ENCODE measurements around the gene MYO3B.

Gene MYO3B

DNA sequence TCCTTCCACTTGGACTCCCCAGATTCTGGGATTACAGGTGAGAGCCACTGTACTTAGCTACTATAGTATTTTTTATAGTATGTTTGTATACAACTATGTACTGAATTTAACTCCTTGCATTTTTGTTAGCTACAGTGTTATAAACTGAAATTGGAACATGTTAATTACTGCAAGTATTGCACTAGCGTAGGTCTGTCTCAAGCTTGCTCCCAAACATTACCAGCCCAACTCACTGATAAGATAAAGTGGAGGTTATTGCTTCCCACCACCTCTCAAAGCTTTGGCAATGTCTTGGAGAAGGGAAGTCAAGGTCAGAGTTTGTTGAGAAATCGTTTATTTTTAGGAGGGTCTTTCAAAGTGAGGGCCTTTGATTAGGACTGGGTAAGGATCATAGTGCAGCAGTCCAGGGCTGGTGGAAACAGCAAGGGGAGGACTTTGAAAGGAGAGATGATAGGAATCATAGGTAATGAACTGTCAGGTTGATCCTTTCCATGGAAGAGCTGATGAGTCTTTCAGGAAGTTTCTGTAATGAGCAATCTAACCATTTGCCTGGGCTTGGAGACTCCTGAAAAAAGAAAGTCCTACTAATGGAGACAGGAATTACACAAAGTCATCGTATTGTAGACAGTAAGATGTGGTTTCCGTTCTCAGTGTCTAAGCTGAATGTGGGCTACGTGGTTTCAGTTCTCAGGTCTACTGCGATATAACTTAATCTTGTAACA is 257.1 kb downstream of the MYO3B start:
- no peak for DNase-seq (ENCODE audit: low read depth)
- TF ChIP-seq, protein P1, sequence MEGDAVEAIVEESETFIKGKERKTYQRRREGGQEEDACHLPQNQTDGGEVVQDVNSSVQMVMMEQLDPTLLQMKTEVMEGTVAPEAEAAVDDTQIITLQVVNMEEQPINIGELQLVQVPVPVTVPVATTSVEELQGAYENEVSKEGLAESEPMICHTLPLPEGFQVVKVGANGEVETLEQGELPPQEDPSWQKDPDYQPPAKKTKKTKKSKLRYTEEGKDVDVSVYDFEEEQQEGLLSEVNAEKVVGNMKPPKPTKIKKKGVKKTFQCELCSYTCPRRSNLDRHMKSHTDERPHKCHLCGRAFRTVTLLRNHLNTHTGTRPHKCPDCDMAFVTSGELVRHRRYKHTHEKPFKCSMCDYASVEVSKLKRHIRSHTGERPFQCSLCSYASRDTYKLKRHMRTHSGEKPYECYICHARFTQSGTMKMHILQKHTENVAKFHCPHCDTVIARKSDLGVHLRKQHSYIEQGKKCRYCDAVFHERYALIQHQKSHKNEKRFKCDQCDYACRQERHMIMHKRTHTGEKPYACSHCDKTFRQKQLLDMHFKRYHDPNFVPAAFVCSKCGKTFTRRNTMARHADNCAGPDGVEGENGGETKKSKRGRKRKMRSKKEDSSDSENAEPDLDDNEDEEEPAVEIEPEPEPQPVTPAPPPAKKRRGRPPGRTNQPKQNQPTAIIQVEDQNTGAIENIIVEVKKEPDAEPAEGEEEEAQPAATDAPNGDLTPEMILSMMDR (IDR thresholded peaks at IDR 0.05; ENCODE audit: low read length, missing control alignments): no peak
- no peak overlapping the region for H3K4me3 ChIP-seq (replicated peaks; ENCODE audit: low read depth, low read length)

DNA sequence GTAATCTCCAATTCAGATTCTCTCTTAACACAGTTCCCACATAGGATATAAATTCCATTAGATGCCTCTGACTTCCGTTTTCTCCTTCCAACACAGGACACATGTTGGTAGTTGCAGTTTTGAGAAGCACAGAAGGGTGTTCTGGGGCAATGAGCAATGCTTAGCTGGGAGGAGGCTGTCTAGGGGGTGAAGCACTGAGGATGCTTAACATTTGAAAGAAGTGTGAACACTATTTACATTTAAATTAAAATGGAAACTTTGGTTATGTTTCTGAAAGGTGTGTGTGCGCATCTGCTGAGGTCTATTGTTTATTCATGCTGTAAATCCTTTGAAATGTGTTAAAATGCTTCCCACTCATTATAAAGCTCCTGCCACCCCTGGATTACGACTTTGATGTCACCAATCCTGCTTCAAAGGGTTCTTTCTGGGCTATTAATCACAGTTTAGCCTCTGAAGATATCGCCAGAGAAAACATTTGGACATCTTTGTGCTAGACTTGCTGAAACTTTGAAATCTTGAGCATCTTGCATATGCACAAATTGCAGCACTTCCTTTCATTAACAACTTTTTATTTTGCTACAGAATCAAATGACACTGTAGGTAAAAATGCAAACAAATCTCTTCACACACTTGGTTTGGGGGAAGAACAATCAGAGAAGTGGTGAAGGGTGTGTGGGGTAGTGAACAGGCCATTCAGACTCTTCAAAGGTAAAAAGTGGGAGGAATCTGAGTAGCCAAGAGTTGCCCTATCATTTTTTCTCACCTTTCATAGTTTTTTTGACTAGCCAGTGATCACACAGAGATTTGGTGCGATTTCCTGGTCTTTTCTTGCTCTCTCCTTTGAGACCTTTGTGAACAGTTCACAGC is 258.4 kb downstream of the MYO3B start:
- no peak overlapping the region for H3K4me3 ChIP-seq (replicated peaks; ENCODE audit: low read depth, low read length)
- DNase-seq (ENCODE audit: low read depth): no peak
- TF ChIP-seq, protein P1 (IDR thresholded peaks at IDR 0.05; ENCODE audit: low read length, missing control alignments): no peak

DNA sequence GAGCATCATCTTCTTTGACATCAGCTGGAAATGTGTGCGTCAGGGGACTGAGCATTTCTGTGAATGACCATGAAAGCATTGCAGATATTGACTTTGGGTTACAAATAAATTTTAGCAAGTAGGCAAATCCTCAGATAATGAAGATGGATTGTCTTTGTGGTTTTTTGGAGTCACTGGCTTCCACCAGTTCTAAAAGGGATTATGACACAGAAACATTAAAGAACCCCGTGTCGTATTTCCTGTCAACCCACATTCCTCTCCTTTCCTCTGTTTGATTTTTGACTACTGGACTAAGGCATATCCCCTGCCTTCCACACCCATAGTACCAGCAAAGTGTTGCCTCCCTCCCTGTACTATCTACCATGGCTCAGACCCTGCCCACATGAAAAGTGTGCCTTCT is 268.1 kb downstream of the MYO3B start:
- TF ChIP-seq, protein P1 (IDR thresholded peaks at IDR 0.05; ENCODE audit: low read length, missing control alignments): no peak
- H3K4me3 ChIP-seq (replicated peaks; ENCODE audit: low read depth, low read length): no peak overlapping the region
- DNase-seq (ENCODE audit: low read depth): no peak

DNA sequence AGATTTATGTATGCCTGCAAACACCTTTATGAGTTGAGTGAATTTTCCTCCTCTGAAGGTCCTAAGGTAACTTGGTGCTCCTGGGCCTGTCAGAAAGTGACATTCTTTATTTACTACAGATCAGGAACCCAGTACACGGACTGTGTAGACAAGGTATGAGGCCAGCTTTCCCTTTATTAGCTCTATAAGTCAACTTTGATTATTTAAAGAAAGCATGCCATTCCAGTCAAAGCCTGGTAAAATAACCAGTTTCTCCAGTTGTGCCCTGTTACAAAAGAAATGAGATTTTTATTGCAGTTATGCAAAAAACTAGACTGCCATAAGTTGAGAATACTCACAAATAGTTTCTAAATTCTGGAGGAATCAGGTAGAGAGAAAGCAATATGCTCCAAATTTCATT is 271.1 kb downstream of the MYO3B start:
- TF ChIP-seq, protein P1 (IDR thresholded peaks at IDR 0.05; ENCODE audit: low read length, missing control alignments): no peak
- DNase-seq (ENCODE audit: low read depth): no peak

DNA sequence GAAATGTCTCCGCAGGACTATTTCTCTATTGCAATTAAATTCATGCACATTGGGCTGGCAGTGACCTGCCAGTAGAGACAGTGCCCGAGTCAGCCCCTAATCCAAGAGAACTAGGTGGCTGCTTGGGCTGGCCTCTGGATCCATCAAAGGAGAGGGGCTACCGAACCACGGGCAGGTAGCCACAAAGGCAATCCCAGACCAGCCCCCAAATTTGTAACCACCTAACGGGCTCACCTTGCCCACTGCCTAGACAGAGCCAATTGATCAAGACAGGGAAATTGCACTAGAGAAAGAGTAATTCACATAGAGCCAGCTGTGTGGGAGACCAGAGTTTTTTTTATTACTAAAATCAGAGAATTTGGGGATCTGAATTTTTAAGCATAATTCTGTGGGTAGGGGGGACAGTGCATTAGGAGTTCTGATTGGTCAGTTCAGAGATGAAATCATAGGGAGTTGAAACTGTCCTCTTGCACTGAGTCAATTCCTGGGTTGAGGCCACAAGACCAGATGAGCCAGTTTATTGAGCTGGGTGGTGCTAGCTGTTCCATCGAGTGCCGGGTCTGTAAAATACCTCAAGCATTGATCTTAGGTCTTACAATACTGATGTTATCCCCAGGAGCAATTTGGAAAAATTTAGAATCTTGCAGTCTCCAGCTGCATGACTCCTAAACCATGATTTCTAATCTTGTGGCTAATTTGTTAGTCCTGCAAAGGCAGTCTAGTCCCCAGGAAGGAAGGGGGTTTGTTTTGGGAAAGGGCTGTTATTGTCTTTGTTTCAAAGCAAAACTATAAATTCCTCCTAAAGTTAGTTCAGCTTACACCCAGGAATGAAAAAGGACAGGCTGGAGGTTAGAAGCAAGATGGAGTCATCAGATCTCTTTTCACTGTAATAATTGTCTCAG is 276.8 kb downstream of the MYO3B start:
- TF ChIP-seq, protein P1 (IDR thresholded peaks at IDR 0.05; ENCODE audit: low read length, missing control alignments): no peak
- no peak for DNase-seq (ENCODE audit: low read depth)
- H3K4me3 ChIP-seq (replicated peaks; ENCODE audit: low read depth, low read length): no peak overlapping the region

More for the DNA sequence above, 271.1 kb downstream of the MYO3B start:
- no peak overlapping the region for H3K4me3 ChIP-seq (replicated peaks; ENCODE audit: low read depth, low read length)

DNA sequence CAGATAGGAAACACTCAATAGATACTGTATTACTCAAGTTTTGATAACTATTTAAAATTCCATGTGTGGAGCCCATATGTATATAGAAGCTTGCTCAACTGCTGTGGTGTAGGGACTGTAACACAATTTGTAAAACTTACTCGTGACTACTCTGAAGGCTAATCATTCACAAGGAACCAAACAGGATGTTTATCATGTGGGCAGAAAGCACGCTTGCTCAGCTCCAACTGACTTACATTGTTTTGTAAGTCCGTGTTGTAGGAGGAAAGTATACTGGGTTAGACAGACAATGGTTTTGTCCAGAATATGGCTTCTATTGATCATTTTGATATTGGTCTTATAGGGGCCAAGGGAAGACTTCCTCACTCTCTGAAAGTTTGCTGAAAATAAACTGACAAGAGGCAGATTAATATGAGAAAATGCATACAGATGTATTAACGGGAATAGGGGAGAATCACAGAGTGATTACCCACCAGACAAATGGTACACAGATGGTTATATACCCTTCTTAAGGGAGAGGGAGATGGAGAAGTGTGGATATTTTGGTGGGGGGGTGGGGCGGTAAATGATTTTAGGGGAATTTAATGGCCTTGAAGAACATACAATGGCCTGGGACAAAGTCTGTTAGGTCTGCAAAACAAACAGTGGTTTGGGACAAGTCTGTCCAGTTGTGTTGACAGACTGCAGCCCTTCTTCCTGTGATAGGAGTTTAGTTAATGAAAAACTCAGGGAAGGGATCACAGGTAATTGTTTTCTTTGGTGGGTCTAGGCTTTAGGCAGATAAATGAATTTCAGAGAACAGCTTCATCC is 277.9 kb downstream of the MYO3B start:
- no peak for DNase-seq (ENCODE audit: low read depth)
- H3K4me3 ChIP-seq (replicated peaks; ENCODE audit: low read depth, low read length): no peak overlapping the region
- TF ChIP-seq, protein P1 (IDR thresholded peaks at IDR 0.05; ENCODE audit: low read length, missing control alignments): no peak
